GM21576 (cell line): ENCODE results near the gene SLC44A4.
"Not testable (repeated sequence)": the region's sequence is repeated elsewhere in the genome, so short reads cannot be mapped to it uniquely, and the experiment has no call there.

Experiments used
- ATAC-seq: cut with Tn5 transposase; IDR thresholded peaks from one replicate; pipeline ENCODE4 v1.9.1; 2021; ENCODE audit warnings: mild to moderate bottlenecking, moderate library complexity; ENCODE audit not compliant: unreplicated experiment

Gene SLC44A4

GRCh38 chr6:31830886-31831335 lies 47.9 kb downstream of the SLC44A4 start:
- ATAC-seq, result no peak

- ATAC-seq, result no peak
These were observed 49.0 kb downstream of the SLC44A4 start for GRCh38 chr6:31829633-31830283.

GRCh38 chr6:31827286-31828079 lies 51.3 kb downstream of the SLC44A4 start, which contains the start of gene HSPA1B:
TSS of gene HSPA1B (plus strand) at chr6:31827738. CDS start at chr6:31827951, 213 bp downstream.
- peak; percentile 59 for ATAC-seq

GRCh38 chr6:31826793-31827285 lies 52.0 kb downstream of the SLC44A4 start:
- ATAC-seq, result no peak

- no peak for ATAC-seq
These were observed 53.2 kb downstream of the SLC44A4 start for GRCh38 chr6:31825553-31825952.

- ATAC-seq, result not testable (repeated sequence)
These were observed 55.1 kb downstream of the SLC44A4 start for GRCh38 chr6:31823592-31824196.

- ATAC-seq, result peak; percentile 40
These were observed 56.6 kb downstream of the SLC44A4 start for GRCh38 chr6:31822036-31822821.

- no peak for ATAC-seq
These were observed 57.3 kb downstream of the SLC44A4 start for GRCh38 chr6:31821301-31822035.

GRCh38 chr6:31820399-31820798 lies 58.4 kb downstream of the SLC44A4 start:
- ATAC-seq, result not testable (repeated sequence)

- ATAC-seq, result no peak
These were observed 58.9 kb downstream of the SLC44A4 start for GRCh38 chr6:31819871-31820299.

- not testable (repeated sequence) for ATAC-seq
These were observed 60.8 kb downstream of the SLC44A4 start for GRCh38 chr6:31817929-31818511.

GRCh38 chr6:31817133-31817928 lies 61.5 kb downstream of the SLC44A4 start:
- not testable (repeated sequence) for ATAC-seq

- no peak for ATAC-seq
These were observed 63.6 kb downstream of the SLC44A4 start, which contains the start of the genes HSPA1A and HSPA1L for GRCh38 chr6:31815025-31815838. TSS of gene HSPA1A (plus strand) at chr6:31815543. CDS start at chr6:31815757, 214 bp downstream. TSS of gene HSPA1L (minus strand) at chr6:31815283. CDS start at chr6:31811972, 3,311 bp downstream.

GRCh38 chr6:31814677-31815024 lies 64.1 kb downstream of the SLC44A4 start:
- ATAC-seq, result no peak

GRCh38 chr6:31813465-31813849 lies 65.3 kb downstream of the SLC44A4 start:
- ATAC-seq, result no peak
